ENCODE results near the gene DCAF4L1.

Gene DCAF4L1, protein sequence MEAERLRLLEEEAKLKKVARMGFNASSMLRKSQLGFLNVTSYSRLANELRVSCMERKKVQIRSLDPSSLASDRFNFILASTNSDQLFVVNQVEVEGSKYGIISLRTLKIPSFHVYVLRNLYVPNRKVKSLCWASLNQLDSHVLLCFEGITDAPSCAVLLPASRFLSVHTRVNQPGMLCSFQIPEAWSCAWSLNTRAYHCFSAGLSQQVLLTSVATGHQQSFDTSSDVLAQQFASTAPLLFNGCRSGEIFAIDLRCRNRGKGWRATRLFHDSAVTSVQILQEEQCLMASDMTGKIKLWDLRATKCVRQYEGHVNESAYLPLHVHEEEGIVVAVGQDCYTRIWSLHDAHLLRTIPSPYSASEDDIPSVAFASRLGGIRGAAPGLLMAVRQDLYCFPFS

DNA sequence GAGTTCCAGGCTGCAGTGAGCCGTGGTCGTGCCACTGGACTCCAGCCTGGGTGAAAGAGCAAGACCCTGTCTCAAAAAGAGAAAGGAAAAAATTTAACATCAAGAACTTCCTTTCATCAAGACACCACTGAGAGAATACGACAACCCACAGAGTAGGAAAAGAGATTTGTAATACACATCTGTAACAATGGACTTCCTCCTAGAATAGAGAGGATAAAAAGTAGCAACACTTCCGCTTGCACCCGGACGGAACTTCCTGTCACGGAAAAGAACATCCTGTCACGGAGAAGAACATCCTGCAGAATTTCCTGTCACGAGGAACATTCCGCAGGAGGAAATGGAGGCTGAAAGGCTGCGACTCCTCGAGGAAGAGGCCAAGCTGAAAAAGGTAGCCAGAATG is at the start of gene DCAF4L1:
DCAF4L1 (plus strand) TSS at position 301 of the 400 bp plus-strand sequence; CDS start at position 338, 37 bp downstream.
- DNase-seq (ENCODE audit: low read depth): no peak

DNA sequence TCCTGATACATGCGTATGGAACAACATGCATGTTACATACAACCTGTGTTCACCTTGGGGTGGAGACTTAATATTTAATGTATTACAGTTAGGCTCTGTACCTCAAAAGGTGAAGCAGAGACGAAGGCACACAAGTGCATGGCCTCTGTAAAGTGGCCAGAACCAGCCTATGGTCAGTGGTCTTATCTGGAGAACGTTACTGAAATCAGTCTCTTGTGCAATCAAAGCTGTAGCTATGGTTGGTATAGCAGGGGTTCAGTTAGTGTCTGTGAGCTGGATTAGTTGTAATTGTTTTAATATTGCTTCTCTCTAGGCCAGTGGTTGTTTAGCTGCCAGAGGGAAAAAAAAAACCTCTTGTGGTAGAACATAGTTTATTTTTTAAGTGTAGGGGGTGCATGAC is 48.6 kb upstream of the DCAF4L1 start:
- no peak for DNase-seq (ENCODE audit: low read depth)

DNA sequence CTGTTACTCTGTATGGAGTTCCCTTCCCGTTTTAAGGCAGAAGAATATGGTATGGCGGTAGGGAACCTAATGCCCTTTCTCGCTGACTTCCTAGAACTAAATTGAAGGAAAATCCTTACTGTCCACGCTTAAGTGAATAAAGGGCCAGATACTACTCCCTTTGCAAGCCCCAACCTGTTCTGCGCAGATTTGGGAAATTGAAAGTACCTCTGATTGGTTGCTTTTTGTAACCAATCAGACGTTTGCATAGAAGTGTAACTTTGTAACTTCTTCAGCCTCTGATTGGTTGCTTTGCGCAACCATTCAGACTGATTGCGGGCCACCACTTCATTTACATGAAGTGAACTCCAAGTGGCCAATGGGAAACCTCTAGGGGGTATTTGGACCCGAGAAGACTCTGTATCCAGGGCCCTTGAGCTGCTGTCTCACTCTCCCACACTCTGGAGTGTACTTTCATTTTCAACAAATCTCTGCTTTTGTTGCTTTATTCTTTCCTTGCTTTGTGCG is 47.5 kb upstream of the DCAF4L1 start:
- no peak for DNase-seq (ENCODE audit: low read depth)

DNA sequence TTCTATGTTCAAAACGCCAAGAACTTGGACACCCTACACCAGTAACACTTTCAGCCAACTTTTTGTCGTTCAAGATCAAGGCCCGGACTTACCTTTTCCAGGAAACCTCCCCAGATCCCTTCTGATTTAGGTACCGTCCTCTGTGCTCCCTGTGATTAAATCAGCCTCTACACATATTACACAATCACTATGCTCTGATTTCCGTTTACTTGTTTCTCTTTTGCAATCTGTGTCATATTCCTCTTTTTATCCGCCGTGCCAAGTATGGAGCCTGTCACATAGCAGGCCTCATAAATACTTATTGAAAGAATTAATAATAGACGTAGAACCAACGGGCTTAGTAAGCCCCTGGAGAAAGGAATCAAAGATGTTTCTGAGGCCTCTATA is 47.0 kb upstream of the DCAF4L1 start:
- no peak for DNase-seq (ENCODE audit: low read depth)

DNA sequence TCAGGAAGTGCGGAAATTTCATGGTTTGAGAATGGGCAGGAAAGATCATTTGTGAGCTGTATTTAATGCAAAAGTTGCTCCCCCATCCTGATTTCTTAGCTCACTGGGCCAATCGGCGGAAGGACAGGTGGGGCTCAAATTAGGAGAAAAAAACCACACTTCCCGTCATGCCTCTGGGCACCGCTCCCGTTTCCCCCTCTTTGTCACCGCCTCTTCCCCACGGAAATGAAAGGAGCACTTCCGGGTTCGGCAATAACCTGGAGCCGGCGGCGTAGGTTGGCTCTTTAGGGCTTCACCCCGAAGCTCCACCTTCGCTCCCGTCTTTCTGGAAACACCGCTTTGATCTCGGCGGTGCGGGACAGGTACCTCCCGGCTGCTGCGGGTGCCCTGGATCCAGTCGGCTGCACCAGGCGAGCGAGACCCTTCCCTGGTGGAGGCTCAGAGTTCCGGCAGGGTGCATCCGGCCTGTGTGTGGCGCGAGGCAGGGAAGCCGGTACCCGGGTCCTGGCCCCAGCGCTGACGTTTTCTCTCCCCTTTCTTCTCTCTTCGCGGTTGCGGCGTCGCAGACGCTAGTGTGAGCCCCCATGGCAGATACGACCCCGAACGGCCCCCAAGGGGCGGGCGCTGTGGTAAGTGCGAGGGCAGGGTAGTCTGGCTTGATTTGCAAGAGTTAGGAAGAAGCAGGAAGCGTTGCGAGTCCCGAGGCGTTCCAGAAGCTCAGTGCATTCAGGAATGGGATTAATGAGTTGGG is 46.5 kb upstream of the DCAF4L1 start, which contains the start of gene TMEM33:
TMEM33 (plus strand) TSS at position 529 of the 751 bp plus-strand sequence; CDS start at position 585, 56 bp downstream.
- peak; percentile 66 for DNase-seq (ENCODE audit: low read depth)

DNA sequence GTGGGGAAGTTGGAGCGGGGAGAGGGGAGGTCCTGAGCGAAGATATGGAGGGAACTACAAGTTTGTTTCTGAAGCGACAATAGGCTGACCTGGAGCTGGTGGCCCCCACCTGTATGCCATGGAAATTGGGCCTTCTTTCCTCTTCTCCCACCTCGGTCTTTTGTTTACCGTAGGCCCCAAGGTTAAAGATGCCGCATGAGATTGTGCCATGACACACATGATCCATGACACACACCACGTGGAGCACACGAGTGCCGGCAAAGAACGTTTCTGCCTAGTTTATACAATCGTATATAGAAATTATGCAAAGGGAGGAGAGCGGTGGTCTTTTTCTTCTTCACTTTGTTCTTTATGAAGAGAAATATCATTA is 45.9 kb upstream of the DCAF4L1 start:
- DNase-seq (ENCODE audit: low read depth): no peak

DNA sequence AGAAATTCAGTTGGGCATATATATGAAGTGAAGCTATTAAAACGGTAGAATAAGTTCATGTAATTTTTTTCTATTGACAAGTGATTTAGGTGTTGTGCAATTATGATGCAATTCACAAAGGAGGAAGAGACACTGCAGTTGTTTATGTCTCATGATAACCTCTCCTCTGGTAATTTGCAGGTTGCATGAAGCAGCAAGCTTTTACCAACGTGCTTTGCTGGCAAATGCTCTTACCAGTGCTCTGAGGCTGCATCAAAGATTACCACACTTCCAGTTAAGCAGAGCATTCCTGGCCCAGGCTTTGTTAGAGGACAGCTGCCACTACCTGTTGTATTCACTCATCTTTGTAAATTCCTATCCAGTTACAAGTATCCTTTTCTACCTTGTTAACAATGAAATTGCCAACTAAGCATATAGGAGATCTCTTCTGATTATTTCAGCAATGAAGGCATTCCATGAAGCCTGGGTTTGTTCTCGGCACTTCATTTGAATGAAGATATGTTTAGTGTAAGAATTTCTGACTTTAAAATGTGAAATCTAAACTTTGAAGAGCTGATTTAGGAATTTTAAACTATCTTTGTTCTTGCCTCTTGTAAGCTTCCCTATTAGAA is 42.4 kb upstream of the DCAF4L1 start:
- DNase-seq (ENCODE audit: low read depth): no peak

DNA sequence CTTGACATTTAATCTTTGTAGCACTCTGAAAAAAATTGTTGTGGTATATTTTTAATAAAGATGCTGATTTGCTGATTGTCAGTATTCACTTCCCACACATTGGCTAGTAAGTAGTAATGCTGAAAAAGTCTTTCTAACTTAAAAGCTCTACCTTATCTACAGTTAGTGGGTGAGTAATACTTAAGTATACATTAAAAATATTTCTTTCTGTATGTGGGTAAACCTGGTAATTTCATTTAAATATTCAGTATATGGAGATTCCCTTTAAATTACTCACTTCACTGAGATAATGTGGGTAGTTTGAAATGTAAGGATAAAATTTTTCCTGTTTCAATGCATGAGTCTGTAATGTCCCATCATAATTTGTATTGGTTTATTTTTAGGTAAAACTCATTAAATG is 40.7 kb upstream of the DCAF4L1 start:
- DNase-seq (ENCODE audit: low read depth): no peak

DNA sequence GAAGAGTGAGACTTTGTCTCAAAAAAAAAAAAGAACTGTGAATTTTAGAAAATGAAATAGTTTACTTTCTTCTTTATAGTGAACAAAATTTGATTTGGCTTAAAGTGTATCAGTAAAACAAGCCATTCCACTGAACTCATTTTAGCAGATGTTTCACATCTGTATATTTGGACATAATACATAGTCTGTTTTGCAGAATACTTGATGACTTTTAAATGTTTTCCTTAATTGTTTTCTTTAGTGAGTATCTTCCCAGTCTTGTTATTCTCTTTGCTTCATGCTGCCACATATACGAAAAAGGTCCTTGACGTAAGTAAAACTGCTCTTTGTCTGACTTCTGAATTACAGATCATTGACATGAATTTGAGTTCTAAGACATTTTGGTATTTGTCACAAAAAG is 38.0 kb upstream of the DCAF4L1 start:
- no peak for DNase-seq (ENCODE audit: low read depth)

DNA sequence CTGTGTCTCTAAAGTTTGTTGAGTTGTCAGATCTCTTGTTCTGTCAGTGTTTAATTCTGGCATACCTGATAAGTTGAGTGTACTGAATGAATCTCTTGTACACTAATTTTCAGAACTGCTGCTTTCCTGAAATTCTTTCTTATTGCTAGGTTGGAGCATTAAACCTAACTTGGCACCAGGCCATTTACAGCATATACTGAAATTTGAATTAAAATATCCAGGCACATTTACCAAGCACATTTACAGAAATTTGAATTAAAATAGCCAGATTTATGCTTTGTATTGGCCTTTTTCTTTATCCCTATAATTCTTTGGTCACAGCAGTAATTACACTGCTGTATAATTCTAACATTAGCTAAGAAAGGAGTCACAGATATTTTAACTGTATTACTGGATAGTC is 37.5 kb upstream of the DCAF4L1 start:
- DNase-seq (ENCODE audit: low read depth): no peak

DNA sequence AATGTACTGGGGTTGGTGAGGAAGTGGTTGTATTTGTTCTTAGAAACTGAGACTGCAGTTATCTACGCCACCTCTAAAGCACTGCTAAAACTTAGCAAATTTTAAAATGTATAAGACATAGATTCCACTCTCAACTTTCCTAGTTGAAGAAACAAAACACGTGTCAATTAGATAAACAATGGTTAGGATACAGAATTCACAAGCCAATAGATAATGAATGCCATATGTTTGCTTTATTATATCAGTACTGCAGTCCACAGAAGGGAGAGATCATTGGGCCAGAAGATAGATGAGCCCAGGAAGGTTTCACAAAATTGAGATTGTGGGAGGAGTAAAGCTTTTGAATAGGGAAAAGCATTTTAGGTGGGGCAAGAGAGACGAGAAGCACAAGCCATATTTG is 32.0 kb upstream of the DCAF4L1 start:
- no peak for DNase-seq (ENCODE audit: low read depth)

DNA sequence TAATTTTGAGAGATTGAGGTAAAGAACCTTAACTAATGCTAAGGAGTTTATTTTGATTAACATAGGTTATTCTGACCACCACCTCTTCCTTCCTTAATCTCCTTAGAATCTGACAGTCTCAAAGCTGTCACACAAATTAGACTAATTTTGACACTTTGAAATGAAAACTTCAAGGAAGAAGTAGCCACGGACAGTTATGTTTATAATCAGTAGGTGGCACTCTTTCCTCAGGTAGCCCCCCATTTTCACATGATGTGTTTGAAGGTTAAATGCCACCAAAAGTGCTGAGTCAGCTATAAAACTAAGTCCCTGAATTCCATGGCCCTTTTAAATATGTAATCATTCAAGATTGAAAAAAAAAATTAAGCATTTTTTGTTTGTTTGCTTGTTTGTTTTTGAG is 23.9 kb upstream of the DCAF4L1 start:
- DNase-seq (ENCODE audit: low read depth): no peak

DNA sequence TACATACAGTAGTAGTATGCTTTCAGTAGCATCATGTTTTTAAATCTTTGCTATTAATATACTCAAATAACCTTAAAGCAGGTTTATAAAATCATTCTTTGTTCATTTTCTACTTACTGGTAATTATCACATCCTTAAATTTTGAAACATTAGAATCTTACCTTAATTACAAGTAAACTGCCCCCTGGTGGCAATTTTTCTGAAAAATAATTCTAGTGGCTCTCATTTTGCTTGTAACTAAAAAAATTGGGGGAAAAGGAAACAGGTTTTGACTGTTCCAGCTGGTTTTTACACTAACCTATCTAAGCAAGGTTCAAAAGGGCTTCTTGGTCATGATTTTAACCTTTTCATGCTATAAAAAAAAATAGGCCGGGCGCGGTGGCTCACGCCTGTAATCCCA is 18.5 kb upstream of the DCAF4L1 start:
- no peak for DNase-seq (ENCODE audit: low read depth)

DNA sequence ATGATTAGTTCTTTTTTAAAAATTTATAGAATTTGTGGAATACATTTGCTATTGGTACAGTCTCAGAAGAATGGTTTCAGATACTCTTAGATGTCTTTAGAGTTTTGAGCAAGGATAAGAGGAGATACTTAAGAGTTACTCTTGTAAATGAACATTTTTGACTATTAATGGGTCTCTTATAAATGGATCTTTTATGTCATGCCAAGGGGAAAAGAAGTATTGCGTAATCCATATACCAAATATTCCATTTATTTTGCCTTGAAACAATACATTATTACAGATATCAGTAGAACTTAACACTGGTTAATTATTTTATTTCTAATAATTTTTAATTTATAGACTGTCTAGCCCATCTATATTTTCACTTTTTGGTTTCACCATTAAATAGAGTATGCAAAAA is 17.2 kb upstream of the DCAF4L1 start:
- no peak for DNase-seq (ENCODE audit: low read depth)

DNA sequence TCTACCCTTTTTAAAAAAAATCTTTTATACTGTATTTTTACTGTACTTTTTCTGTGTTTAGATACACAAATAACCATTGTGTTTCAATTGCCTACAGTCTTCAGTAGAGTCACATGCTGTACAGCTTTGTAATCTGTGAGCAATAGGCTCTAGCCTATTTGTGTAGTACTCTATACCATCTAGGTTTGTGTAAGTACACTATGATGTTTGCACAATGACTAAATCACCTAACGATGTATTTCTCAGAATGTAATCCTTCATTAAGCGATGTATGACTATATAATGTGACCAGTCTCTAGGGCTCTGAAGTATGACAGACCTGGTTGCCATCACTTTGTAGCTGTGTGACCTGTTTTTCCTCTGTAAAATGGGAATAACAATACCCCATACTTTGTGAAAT is 14.2 kb upstream of the DCAF4L1 start:
- DNase-seq (ENCODE audit: low read depth): no peak

DNA sequence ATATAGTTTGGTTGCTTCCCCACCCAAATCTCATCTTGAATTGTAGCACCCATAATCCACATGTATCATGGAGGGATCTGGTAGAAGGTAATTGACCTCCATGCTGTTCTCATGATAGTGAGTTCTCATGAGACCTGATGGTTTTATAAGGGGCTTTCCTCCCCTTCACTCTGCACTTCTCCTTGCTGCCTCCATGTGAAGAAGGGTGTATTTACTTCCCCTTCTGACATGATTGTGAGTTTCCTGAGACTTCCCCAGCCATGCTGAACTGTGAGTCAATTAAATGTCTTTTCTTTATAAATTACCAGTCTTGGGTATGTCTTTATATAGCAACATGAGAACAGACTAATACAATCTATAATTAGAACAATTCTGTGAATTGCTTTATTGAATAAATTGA is 11.9 kb upstream of the DCAF4L1 start:
- no peak for DNase-seq (ENCODE audit: low read depth)

DNA sequence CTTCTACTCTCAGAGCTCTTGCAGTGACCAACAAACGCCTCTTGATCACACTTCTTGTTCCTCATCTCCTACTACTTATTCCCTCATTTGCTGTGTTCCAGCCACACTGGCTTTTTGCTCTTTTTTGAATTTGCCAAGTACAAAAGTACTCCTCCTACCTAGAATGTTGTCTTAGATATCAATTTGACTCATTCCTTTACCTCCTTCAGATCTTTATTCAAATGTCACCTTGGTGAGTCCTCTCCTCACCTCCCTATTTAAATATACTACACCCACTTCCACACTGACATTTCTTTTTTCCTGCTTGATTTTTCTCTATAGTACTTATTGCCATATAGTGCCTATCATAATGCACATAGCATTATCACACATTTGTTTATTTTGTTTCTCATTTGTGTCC is 6.2 kb upstream of the DCAF4L1 start:
- no peak for DNase-seq (ENCODE audit: low read depth)

DNA sequence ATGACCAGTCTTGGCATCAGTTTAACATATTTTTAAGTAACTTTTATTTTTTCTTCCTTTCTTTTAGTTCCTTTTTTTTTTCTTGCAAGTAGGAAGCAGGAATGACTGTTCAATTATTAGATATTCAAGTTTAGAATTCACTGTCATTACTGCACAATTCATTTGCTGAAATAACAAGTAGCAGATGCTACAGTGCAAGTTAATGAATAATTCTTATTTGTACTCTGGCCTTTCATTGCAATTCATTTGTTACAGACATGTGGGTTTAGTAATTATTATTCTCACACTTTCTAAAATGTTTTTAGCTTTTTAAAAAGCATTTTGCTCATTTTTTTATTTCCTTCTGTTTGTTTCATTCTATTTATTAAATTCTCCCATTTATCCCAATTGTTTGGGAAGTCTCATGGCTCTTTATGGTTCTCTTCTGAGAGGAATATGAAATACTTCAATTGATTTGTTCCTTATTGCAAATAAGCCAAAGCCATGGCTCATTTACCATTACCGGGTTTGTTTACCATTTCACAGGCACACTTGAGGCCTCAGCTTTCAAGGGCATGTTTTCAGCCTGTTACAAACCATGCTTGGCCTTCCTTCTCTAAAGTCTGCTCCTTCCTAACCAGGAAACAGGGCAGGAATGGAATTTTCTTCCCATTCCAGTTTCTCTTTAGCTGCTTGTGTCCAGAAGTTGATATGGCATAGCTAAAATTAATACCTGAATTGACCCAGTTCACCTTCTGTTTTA is 4.6 kb upstream of the DCAF4L1 start:
- DNase-seq (ENCODE audit: low read depth): no peak

DNA sequence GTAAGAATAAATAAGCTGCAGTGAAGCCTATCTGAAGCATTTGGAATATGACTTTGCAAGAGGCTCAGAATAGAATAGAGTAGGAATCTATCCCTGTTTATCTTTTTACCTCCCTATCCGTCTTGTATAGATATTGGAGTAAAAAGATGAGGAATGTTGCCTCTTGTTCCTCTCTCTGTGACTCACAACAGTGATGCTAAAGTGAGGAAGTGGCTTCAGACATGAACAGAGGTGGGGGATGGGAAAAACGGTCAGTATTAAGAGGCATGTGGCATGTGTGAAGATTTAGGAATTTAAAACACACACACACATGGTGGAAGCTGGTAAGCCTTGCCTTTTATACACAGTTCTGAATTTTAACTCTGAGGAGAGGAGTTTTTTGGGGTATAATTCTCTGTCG is 3.8 kb upstream of the DCAF4L1 start:
- DNase-seq (ENCODE audit: low read depth): no peak

DNA sequence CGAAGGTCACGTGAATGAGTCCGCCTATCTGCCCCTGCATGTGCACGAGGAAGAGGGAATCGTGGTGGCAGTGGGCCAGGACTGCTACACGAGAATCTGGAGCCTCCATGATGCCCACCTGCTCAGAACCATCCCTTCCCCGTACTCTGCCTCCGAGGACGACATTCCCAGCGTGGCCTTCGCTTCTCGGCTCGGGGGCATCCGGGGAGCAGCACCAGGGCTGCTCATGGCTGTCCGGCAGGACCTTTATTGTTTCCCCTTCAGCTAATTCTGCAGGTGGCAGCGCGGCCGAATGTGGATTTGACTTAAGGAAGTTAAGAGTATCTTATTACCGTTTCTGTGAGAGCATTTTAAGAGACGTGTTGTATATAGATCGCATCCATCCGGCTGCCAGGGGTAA is 1.2 kb downstream of the DCAF4L1 start:
- no peak for DNase-seq (ENCODE audit: low read depth)

DNA sequence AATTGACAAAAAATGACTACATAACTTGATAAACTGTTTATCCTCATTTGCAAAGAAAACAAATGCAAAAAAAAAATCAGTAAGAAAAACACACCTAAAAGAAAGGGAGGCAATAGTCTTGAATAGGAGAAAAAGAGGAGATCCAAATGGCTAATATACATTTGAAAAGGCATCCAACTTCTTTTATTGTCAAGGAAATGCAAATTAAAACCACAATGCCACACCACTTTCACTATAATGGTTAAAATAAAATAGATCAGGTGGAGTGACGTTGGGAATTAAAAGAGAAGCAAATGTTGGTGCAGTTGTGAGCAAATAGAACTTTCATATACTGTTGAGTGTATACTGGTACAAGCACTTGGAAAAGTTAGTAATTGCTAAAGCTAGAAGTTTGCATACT is 3.6 kb downstream of the DCAF4L1 start:
- no peak for DNase-seq (ENCODE audit: low read depth)

DNA sequence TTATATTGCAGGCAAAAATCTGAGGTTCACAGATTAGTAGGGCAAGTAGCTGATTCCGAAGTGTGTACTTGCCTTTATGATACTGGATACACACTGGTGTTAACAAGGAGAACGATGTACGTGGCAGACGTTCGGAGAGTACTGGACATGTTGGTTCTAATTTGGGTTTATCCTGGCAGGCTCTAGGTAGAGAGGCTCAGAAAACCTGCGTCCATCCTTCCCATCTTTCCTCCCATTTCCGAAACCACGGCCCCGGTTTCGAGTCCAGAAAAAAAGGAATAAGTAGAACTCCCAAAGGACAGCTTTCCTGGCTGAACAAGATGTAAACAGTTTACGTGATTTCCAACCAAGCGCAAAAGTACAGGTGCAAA is 8.4 kb downstream of the DCAF4L1 start:
- DNase-seq (ENCODE audit: low read depth): no peak
